Skeletal muscle satellite cell (primary cell): ENCODE results near the gene USP4.

ENCODE experiments used
- H3K27me3 ChIP-seq: 2 replicates; pipeline ENCODE4 v1.7.0; 2013; ENCODE audit warnings: low read length; ENCODE audit not compliant: control insufficient read depth, insufficient read depth
- H3K36me3 ChIP-seq: 2 replicates; pipeline ENCODE4 v1.7.0; 2013; ENCODE audit warnings: mild to moderate bottlenecking, control low read depth, low read length; ENCODE audit not compliant: insufficient read depth
- H3K4me1 ChIP-seq: 2 replicates; pipeline ENCODE4 v1.7.0; 2013; ENCODE audit warnings: low read length; ENCODE audit not compliant: control insufficient read depth, insufficient read depth
- H3K4me2 ChIP-seq: 2 replicates; pipeline ENCODE4 v1.7.0; 2013; ENCODE audit warnings: mild to moderate bottlenecking, low read length
- H3K4me3 ChIP-seq: 2 replicates; pipeline ENCODE4 v1.7.0; 2013; ENCODE audit warnings: low read length
- H3K9ac ChIP-seq: 2 replicates; pipeline ENCODE4 v1.7.0; 2013; ENCODE audit warnings: mild to moderate bottlenecking, low read depth, low read length, moderate library complexity
- H3K9me3 ChIP-seq: replicated peaks from 2 replicates; pipeline ENCODE4 v1.7.0; 2013; ENCODE audit warnings: mild to moderate bottlenecking, control low read depth, low read length

Gene USP4

DNA sequence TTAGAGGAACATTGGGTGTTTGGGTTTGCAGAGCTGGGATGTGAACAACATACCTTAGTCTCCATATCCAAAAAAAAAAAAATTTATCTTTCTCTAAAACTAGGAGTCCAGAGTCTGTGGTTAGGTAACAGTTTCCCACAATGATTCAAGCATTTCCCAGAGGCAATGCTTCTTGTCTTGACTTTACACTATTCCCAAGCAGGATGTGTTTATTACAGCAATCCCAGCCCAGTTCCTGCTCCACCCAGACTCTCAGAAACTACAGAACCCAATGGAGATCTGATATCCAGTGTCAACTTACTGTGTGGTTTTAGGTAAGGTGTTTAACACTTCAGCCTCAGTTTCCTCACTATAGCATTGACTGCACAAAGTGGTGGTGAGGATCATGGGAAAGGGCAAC lies 60.5 kb downstream of the USP4 start:
- Histone ChIP-seq H3K4me3 (no peak overlapping the region), H3K9me3 (no peaks in the 10 kb centered on the region), H3K4me2 (no peak overlapping the region), H3K9ac (no peak overlapping the region), H3K4me1 (peaks cover 19% of the 10 kb centered on the region), H3K27me3 (no peaks in the 10 kb centered on the region), H3K36me3 (peaks cover 40% of the 10 kb centered on the region)

DNA sequence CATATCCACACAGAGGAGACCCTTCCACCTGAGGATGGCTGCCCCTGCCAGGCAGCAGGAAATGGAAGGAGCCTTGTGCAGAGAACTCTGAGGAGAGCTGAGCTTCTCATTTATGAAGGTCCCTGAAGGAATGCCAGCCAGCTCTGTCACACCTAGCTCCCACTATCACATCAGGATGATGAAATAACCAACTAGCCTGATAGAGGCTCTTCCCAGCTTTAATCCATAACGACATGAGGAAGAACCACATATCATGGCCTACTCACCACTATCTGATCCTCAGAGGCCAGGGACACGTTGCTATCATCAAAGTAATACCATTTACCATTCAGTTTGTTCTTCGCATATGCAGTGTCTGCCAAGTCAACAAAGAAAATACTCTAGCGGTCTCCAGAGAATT lies 61.3 kb downstream of the USP4 start:
- no peak overlapping the region for H3K4me2 ChIP-seq
- peaks cover 19% of the 10 kb centered on the region for H3K4me1 ChIP-seq
- no peak overlapping the region for H3K4me3 ChIP-seq
- H3K36me3 ChIP-seq: peaks cover 32% of the 10 kb centered on the region
- no peak overlapping the region for H3K9ac ChIP-seq
- no peaks in the 10 kb centered on the region for H3K27me3 ChIP-seq
- H3K9me3 ChIP-seq: no peaks in the 10 kb centered on the region

DNA sequence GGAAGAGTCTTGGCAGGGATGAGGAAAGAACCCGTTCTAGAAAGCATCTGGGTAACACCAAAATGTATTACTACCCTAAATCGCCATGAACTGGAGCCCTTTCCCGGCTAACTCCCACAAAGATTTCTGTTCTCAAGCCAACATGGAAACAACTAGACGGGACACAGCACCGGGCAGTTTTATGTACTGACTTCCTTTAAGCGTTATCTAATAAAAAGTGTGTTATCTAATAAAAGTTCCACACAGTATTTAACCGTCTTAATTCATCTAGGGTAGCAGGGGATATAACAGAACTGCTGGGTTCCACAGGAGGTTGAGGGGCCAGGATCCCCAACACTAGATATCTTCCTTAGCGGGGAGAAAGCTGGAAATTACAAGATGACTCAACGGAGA lies 62.5 kb downstream of the USP4 start:
- H3K27me3 ChIP-seq: no peaks in the 10 kb centered on the region
- H3K9ac ChIP-seq: peak overlapping the region; percentile 82
- H3K4me1 ChIP-seq: peaks cover 19% of the 10 kb centered on the region
- H3K36me3 ChIP-seq: peaks cover 25% of the 10 kb centered on the region
- H3K9me3 ChIP-seq: no peaks in the 10 kb centered on the region
- H3K4me3 ChIP-seq: peak overlapping the region; percentile 61
- H3K4me2 ChIP-seq: peak overlapping the region; percentile 84

DNA sequence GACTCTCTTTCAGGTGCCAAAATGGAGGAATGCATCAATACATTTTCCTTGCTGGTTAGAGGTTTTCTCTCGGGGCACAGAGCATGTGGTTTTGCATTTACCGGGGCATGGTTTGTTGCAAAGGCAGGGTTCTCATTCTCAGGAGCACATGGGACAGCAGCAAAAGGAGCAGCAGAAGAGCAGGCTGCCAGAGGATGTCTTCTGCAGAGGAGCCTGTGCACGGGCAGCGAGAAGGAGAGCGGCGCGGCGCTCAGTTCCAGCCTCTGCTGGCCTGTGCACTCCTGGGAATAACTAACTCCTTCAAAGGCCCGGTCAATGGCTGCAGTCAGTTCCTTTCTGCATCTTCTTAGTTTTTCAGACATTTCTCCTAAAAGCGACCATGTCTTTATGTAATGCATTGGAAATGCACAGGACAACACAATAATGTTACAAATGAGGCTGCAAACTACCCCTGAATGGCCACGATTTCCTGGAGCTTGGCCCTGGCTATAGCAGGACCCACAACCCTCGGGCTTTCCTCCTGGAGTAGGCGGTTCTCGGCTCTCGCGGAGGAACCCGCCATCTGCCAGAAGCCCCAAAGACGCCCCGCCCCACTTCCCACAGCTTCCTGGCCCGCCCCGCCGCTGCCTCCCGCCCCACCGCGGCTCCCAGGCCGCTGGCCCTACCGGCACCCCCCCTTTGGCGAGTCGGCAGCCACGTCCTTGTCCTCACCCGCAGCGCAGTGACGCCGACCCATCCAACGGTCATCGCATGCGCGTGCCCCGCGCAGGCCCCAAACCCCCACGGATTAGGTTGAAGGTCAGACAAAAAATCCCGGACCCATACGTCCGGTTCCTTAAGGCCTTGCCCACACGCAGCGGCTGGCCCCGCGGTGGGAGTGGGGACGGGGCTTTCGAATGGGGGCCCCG lies 63.1 kb downstream of the USP4 start, which contains the start of gene C3orf62:
C3orf62 (minus strand) TSS at position 758 of the 908 bp plus-strand sequence; CDS start at position 398, 360 bp downstream.
- peak within 1 kb of the TSS; percentile 61 for H3K4me3 ChIP-seq
- H3K9me3 ChIP-seq: no peaks in the 10 kb centered on the region
- H3K4me2 ChIP-seq: peak within 1 kb of the TSS; percentile 84
- peak within 1 kb of the TSS; percentile 82 for H3K9ac ChIP-seq
- no peaks in the 10 kb centered on the region for H3K27me3 ChIP-seq
- H3K4me1 ChIP-seq: peaks cover 19% of the 10 kb centered on the region
- peaks cover 24% of the 10 kb centered on the region for H3K36me3 ChIP-seq

DNA sequence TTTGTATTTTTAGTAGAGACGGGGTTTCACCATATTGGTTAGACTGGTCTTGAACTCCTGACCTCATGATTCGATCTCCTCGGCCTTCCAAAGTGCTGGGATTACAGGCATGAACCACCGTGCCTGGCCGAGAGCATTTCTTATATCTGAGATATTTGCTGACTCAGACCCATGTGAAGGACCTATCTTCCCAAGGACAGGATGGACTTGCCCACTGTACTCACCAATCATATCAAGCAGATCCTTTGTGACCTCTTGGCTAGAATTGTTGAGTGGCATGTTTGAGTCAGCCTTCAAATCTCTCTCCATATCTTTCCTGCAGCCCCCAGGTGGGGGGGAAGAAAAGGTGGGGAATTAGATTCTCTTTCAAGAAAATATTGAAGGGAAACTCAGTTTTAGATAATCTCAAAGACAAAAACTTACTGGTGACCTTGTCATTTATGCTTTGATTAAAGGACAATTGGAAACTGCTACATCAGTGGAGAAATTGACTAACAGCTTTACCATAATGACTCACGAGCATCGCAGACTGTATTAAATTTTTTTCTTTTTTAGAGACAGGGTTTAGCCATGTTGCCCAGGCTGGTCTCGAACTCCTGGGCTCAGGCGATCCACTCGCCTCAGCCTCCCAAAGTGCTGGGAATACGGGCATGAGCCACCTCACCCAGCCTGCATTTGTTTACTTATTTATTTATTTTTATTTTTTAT lies 65.9 kb downstream of the USP4 start:
- H3K4me3 ChIP-seq: no peak overlapping the region
- no peak overlapping the region for H3K9ac ChIP-seq
- no peaks in the 10 kb centered on the region for H3K9me3 ChIP-seq
- peaks cover 19% of the 10 kb centered on the region for H3K4me1 ChIP-seq
- H3K27me3 ChIP-seq: no peaks in the 10 kb centered on the region
- H3K4me2 ChIP-seq: no peak overlapping the region
- H3K36me3 ChIP-seq: peaks cover 22% of the 10 kb centered on the region

DNA sequence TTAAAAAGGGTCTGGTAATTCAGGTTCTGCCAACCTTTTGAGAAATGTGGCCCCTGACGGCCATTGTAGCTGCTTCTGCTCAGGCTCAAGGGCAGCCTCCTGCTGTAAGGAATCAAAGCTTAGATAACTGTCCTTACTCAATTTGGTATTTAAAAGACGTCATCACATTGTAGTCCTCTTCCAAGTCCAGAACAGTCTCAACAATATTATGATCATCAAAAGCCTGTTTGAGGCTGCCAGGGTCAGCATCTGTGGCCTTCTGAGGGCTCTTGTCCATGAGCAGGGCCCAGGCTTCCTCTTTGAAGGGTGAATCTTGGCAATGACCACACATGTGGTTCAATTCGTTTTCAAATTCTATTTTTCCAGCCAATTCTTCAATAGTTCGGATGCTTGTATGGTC lies 68.8 kb downstream of the USP4 start:
- H3K4me2 ChIP-seq: no peak overlapping the region
- H3K9me3 ChIP-seq: no peaks in the 10 kb centered on the region
- H3K9ac ChIP-seq: no peak overlapping the region
- no peak overlapping the region for H3K4me3 ChIP-seq
- H3K36me3 ChIP-seq: peaks cover 12% of the 10 kb centered on the region
- H3K4me1 ChIP-seq: peaks cover 3% of the 10 kb centered on the region
- no peaks in the 10 kb centered on the region for H3K27me3 ChIP-seq

DNA sequence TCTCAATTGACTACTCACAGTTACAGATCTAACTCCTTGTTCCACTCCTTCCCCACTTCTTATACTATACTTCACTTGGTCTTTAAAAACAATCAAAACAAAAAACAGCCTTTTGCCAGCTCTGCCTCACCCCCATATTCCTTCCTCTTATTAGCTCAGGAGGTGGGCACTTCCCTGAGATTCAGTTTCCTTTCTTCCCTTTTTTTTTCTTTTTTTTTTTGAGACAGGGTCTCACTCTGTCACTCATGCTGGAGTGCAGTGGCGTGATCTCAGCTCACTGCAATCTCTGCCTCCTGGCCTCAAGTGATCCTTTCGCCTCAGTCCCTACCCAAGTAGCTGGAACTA lies 69.7 kb downstream of the USP4 start:
- H3K9ac ChIP-seq: no peak overlapping the region
- no peaks in the 10 kb centered on the region for H3K4me1 ChIP-seq
- no peak overlapping the region for H3K4me2 ChIP-seq
- peaks cover 12% of the 10 kb centered on the region for H3K36me3 ChIP-seq
- H3K27me3 ChIP-seq: no peaks in the 10 kb centered on the region
- no peaks in the 10 kb centered on the region for H3K9me3 ChIP-seq
- H3K4me3 ChIP-seq: no peak overlapping the region

DNA sequence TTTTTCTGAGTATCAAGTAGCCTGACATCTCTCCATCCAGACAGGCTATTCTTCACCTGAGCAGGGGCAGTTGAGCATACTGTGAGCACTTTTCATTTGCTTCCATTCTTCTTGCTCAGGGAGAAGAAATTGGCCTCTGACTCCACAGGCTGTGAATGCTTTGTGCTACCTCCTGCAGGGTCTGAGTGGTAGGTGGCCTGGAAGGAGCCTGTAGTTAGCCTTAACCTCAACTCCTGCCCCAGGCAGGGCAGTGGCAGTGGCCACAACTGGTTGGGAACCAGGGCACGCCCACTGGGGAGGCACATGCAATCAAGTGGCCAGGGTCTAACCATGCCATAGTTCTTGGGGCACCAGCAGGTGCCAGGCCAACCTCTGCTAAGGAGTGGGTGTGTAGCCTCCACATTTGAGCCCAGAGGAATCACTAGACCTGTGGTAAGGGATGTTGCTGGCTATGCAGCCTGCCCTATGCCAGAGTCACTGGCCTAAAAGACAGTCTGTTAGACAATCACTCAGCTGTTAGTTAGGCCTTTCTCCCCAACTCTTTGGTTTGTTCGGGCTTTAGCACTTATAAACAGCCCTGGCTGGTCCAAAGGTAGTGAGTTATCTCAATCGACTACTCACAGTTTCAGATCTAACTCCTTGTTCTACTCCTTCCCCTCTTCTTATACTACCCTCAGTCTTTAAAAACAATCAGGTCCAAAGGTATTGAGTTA lies 70.3 kb downstream of the USP4 start:
- H3K9me3 ChIP-seq: no peaks in the 10 kb centered on the region
- peaks cover 12% of the 10 kb centered on the region for H3K36me3 ChIP-seq
- H3K27me3 ChIP-seq: no peaks in the 10 kb centered on the region

DNA sequence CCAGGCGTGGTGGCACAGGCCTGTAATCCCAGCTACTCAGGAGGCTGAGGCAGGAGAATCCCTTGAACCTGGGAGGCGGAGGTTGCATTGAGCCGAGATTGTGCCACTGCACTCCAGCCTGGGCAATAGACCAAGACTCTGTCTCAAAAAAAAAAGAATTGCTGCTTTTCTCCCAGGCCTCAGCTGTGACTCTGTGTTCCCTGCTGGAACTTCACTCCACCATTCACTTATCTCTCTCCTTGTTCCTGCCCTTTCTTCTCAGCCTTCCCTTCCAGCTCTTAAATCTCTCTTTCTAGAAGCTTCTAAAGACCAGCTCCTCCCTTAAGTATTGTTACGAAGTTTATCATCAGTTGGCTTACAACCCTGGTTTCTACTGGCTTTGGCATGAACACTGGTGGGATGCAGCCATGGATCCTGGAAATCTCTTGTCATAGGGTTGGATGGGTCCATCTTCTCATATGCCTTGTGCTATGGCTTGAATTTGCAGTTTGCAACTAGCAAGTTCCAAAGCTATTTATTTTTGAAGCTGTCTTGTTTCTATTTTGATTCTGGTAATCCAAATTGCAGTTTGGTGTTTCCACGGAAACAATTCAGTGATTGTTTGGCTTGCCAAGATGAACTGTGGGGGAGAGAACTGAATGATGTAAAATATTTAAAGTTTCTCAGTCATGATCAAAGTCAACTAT lies 73.3 kb downstream of the USP4 start:
- Histone ChIP-seq H3K9me3 (no peaks in the 10 kb centered on the region), H3K27me3 (no peaks in the 10 kb centered on the region), H3K9ac (no peak overlapping the region), H3K4me2 (no peak overlapping the region), H3K36me3 (peaks cover 11% of the 10 kb centered on the region), H3K4me3 (no peak overlapping the region), H3K4me1 (no peaks in the 10 kb centered on the region)

More for the DNA sequence above, 70.3 kb downstream of the USP4 start:
- Histone ChIP-seq H3K4me3 (no peak overlapping the region), H3K4me2 (no peak overlapping the region), H3K9ac (no peak overlapping the region), H3K4me1 (no peaks in the 10 kb centered on the region)

DNA sequence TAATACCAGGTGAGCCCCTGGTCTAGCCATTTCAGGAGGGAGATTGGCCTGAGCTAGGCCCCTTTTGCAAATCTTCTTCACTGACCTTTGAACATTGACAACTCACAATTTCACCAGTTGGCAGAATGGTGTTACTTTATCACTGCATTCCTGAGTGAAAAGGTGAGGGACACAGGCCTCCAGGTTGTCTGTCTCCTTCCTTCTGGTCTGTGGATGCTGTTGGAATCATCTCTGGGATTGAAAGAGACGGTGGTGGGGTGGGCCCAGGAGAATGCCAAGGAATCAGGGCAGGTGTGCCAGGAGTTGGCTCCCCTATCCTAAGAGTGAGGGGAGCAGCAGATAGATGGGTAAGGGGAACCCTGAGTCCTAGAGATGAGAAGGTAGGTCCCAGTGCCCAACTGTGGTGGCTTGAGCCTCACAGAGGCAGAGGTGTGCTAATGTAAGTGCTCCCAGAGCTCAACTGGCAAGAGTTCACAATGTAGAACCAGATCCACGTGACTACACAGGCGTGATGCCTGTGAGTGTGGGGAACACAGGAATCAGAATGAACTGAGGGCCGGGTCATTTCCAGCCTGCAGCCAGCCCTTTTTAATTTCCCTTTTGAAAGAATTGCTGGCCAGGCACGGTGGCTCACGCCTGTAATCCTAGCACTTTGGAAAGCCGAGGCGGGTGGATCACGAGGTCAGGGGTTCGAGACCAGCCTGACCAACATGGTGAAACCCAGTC lies 74.0 kb downstream of the USP4 start:
- Histone ChIP-seq H3K9me3 (no peaks in the 10 kb centered on the region), H3K4me1 (no peaks in the 10 kb centered on the region), H3K4me3 (no peak overlapping the region), H3K9ac (no peak overlapping the region), H3K27me3 (no peaks in the 10 kb centered on the region), H3K36me3 (peaks cover 4% of the 10 kb centered on the region), H3K4me2 (no peak overlapping the region)
